Activated CD8-positive, alpha-beta memory T cell treated with anti-CD3 and anti-CD28 coated beads for 1 hour (primary cell): ENCODE measurements around the gene ISY1.
"Not testable (repeated sequence)": the region's sequence is repeated elsewhere in the genome, so short reads cannot be mapped to it uniquely, and the experiment has no call there.

Source experiments
- DNase-seq, 2 donors: peaks; one replicate each; pipeline ENCODE4 v3.0.0-alpha.2; 2020; ENCODE audit warnings: low read depth in 1 of 2; ENCODE audit errors: extremely low read depth in 1 of 2

The ISY1 gene

GRCh38 chr3:129121016-129121791 lies 39.7 kb downstream of the ISY1 start:
- DNase-seq: peak in 1 of 2 donors; percentile 13

- DNase-seq: peak; percentile 69 to 76
Observed at GRCh38 chr3:129120254-129121004, 40.4 kb downstream of the ISY1 start.

GRCh38 chr3:129119365-129120100 lies 41.3 kb downstream of the ISY1 start:
- DNase-seq: no peak

GRCh38 chr3:129118745-129119144 lies 42.1 kb downstream of the ISY1 start:
- DNase-seq: peak in 1 of 2 donors; percentile 13

- DNase-seq: no peak
Observed at GRCh38 chr3:129117134-129117533, 43.7 kb downstream of the ISY1 start.

GRCh38 chr3:129116482-129116946 lies 44.3 kb downstream of the ISY1 start:
- DNase-seq: no peak

- no peak for DNase-seq
Observed at GRCh38 chr3:129114455-129114854, 46.4 kb downstream of the ISY1 start.

GRCh38 chr3:129112308-129113052 lies 48.4 kb downstream of the ISY1 start:
- no peak for DNase-seq

- not testable (repeated sequence) for DNase-seq
Observed at GRCh38 chr3:129111076-129111780, 49.6 kb downstream of the ISY1 start.

GRCh38 chr3:129107793-129108192 lies 53.1 kb downstream of the ISY1 start:
- no peak for DNase-seq

GRCh38 chr3:129106866-129107565 lies 53.8 kb downstream of the ISY1 start:
- DNase-seq: no peak

GRCh38 chr3:129106320-129106719 lies 54.5 kb downstream of the ISY1 start:
- no peak for DNase-seq

GRCh38 chr3:129105862-129106261 lies 55.0 kb downstream of the ISY1 start:
- no peak for DNase-seq

GRCh38 chr3:129104498-129105079 lies 56.3 kb downstream of the ISY1 start:
- no peak for DNase-seq

GRCh38 chr3:129104051-129104450 lies 56.8 kb downstream of the ISY1 start:
- DNase-seq: no peak

- no peak for DNase-seq
Observed at GRCh38 chr3:129103296-129103695, 57.6 kb downstream of the ISY1 start.

- DNase-seq: no peak
Observed at GRCh38 chr3:129101370-129102138, 59.3 kb downstream of the ISY1 start.

GRCh38 chr3:129100274-129100673 lies 60.6 kb downstream of the ISY1 start:
- DNase-seq: no peak
